Measurements from ENCODE around the gene BMP6. TPM values are rescaled to one million over a fixed set of nuclear protein-coding genes. Genes with fewer than 3 reads are reported as not detected.

The BMP6 gene
- total RNA-seq, 1 experiment from 2014 or later, result 0.15 TPM

- H2AFZ ChIP-seq (ENCODE audit: low read length), result no peak overlapping the region
- H3F3A ChIP-seq (ENCODE audit: low read length, unreplicated experiment), result no peaks in the 10 kb centered on the region
- no peaks in the 10 kb centered on the region for H3K9me3 ChIP-seq (ENCODE audit: low read length)
- POLR2A ChIA-PET (ENCODE audit: unreplicated experiment), result no interaction called here
- H3K4me1 ChIP-seq (ENCODE audit: insufficient read depth, low read length), result no peaks in the 10 kb centered on the region
- H3K4me2 ChIP-seq (ENCODE audit: low read length), result no peak overlapping the region
- no peaks in the 10 kb centered on the region for H4K20me1 ChIP-seq (ENCODE audit: low read length)
- no peak overlapping the region for H3K9ac ChIP-seq (ENCODE audit: low read length)
- no peaks in the 10 kb centered on the region for H3K36me3 ChIP-seq (ENCODE audit: low read depth, low read length)
- no peaks in the 10 kb centered on the region for H3K9me2 ChIP-seq (replicated peaks; ENCODE audit: low read length)
- no peak overlapping the region for H3K4me3 ChIP-seq (ENCODE audit: low read length)
- no TSS peak for BruUV-seq (replicated peaks)
- CTCF ChIA-PET, result no interaction called here
- peaks cover 18% of the 10 kb centered on the region; the same call in 1 of the 2 replicates for H3K27me3 ChIP-seq (ENCODE audit: low read length)
- H3K79me2 ChIP-seq (ENCODE audit: low read length), result no peaks in the 10 kb centered on the region
- DNase-seq (no peak), ATAC-seq (no peak)
- H3K27ac ChIP-seq (ENCODE audit: low read length), result no peak overlapping the region
- intact Hi-C loops (cut with micrococcal nuclease), result no loop called here
- no peak for TF ChIP-seq EZH2phosphoT487 (IDR thresholded peaks at IDR 0.05; ENCODE audit: borderline replicate concordance, low read length)
- TF ChIP-seq EZH2 (IDR thresholded peaks at IDR 0.05; ENCODE audit: low read length, unreplicated experiment), result no peak
- TF ChIP-seq CTCF (conservative IDR thresholded peaks at IDR 0.05; ENCODE audit: low read depth, low read length), result no peak
Observed at GRCh38 chr6:7818257-7819214, 92.6 kb downstream of the BMP6 start.

GRCh38 chr6:7819431-7820015, 93.6 kb downstream of the BMP6 start:
- Histone ChIP-seq H3F3A (ENCODE audit: low read length, unreplicated experiment) (no peaks in the 10 kb centered on the region), H3K9me3 (ENCODE audit: low read length) (no peaks in the 10 kb centered on the region), H3K27me3 (ENCODE audit: low read length) (peaks cover 18% of the 10 kb centered on the region; the same call in 1 of the 2 replicates), H3K4me2 (ENCODE audit: low read length) (no peak overlapping the region), H3K36me3 (ENCODE audit: low read depth, low read length) (no peaks in the 10 kb centered on the region), H3K4me1 (ENCODE audit: insufficient read depth, low read length) (no peaks in the 10 kb centered on the region), H3K27ac (ENCODE audit: low read length) (no peak overlapping the region), H4K20me1 (ENCODE audit: low read length) (no peaks in the 10 kb centered on the region), H3K4me3 (ENCODE audit: low read length) (no peak overlapping the region), H3K9ac (ENCODE audit: low read length) (no peak overlapping the region), H3K79me2 (ENCODE audit: low read length) (no peaks in the 10 kb centered on the region), H3K9me2 (replicated peaks; ENCODE audit: low read length) (no peaks in the 10 kb centered on the region), H2AFZ (ENCODE audit: low read length) (no peak overlapping the region)
- ChIA-PET POLR2A (ENCODE audit: unreplicated experiment) (interaction anchor here (0.6 kb wide), 1 partner anchor 43 kb away, joined by 3 read pairs; no protein-coding TSS in a partner anchor), CTCF (interaction anchor here (0.9 kb wide), 1 partner anchor 623 kb away, joined by 5 read pairs; no protein-coding TSS in a partner anchor)
- TF ChIP-seq EZH2 (IDR thresholded peaks at IDR 0.05; ENCODE audit: low read length, unreplicated experiment), result no peak
- TF ChIP-seq CTCF (conservative IDR thresholded peaks at IDR 0.05; ENCODE audit: low read depth, low read length), result no peak
- no peak for TF ChIP-seq EZH2phosphoT487 (IDR thresholded peaks at IDR 0.05; ENCODE audit: borderline replicate concordance, low read length)
- BruUV-seq (replicated peaks), result no TSS peak
- intact Hi-C loops (cut with micrococcal nuclease), result no loop called here
- no peak for ATAC-seq
- no peak for DNase-seq

Measured in PC-3 (cell line).